GM18505 (cell line): ENCODE measurements around the gene KRT34.
"Not testable (repeated sequence)": the region's sequence is repeated elsewhere in the genome, so short reads cannot be mapped to it uniquely, and the experiment has no call there.

Experiments used
- ATAC-seq: cut with Tn5 transposase; IDR thresholded peaks from one replicate; pipeline ENCODE4 v1.9.1; 2021; ENCODE audit not compliant: unreplicated experiment
- POLR2A ChIP-seq: IDR thresholded peaks from 4 replicates; pipeline ENCODE4 v1.6.1; 2011; ENCODE audit warnings: borderline replicate concordance; ENCODE audit not compliant: insufficient read depth, insufficient read length; ENCODE audit errors: extremely low read depth

The KRT34 gene

GRCh38 chr17:41367426-41368075, 14.6 kb downstream of the KRT34 start:
- TF ChIP-seq POLR2A, result no peak
- no peak for ATAC-seq

GRCh38 chr17:41366070-41366469, 16.0 kb downstream of the KRT34 start:
- no peak for TF ChIP-seq POLR2A
- no peak for ATAC-seq

- no peak for TF ChIP-seq POLR2A
- no peak for ATAC-seq
Observed at GRCh38 chr17:41363881-41364280, 18.2 kb downstream of the KRT34 start.

GRCh38 chr17:41360296-41360995, 21.7 kb downstream of the KRT34 start:
- no peak for ATAC-seq
- no peak for TF ChIP-seq POLR2A

GRCh38 chr17:41354536-41354935, 27.6 kb downstream of the KRT34 start:
- ATAC-seq, result no peak
- TF ChIP-seq POLR2A, result no peak

GRCh38 chr17:41352597-41353366, 29.3 kb downstream of the KRT34 start:
- ATAC-seq, result no peak
- no peak for TF ChIP-seq POLR2A

GRCh38 chr17:41351177-41351576, 30.9 kb downstream of the KRT34 start:
- ATAC-seq, result no peak
- TF ChIP-seq POLR2A, result no peak

- ATAC-seq, result not testable (repeated sequence)
Observed at GRCh38 chr17:41350381-41350878, 31.7 kb downstream of the KRT34 start, which contains the start of gene KRT33A. Gene KRT33A (minus strand): TSS chr17:41350828. CDS start chr17:41350767, 61 bp downstream.

GRCh38 chr17:41347869-41348760, 34.0 kb downstream of the KRT34 start:
- TF ChIP-seq POLR2A, result no peak

GRCh38 chr17:41346421-41346820, 35.7 kb downstream of the KRT34 start:
- not testable (repeated sequence) for ATAC-seq

More at GRCh38 chr17:41347869-41348760, 34.0 kb downstream of the KRT34 start:
- no peak for ATAC-seq

GRCh38 chr17:41345992-41346391, 36.1 kb downstream of the KRT34 start:
- TF ChIP-seq POLR2A, result no peak
- no peak for ATAC-seq

- ATAC-seq, result no peak
- TF ChIP-seq POLR2A, result no peak
Observed at GRCh38 chr17:41343029-41343428, 39.1 kb downstream of the KRT34 start.
